K562 treated with DMSO at 1 percent for 48 hours (cell line): ENCODE results near the gene PRDX6. TPM values are rescaled to one million over a fixed set of nuclear protein-coding genes. Genes with fewer than 3 reads are reported as not detected.

ENCODE experiments used
- total RNA-seq: library from RNA; unstranded; fragments of 300-600 nt; gene quantifications from 2 replicates; pipeline ENCODE4 v1.2.3, GENCODE V29; 2022; ENCODE audit warnings: low replicate concordance; ENCODE audit errors: extremely low read depth

The PRDX6 gene
- not detected in 2 replicates for total RNA-seq

GRCh38 chr1:173477286-173478093 is at the start of gene PRDX6:
PRDX6 (plus strand) TSS chr1:173477335; CDS start chr1:173477398, 63 bp downstream.

Other genes starting within 250 kb of the PRDX6 start
- not detected in 2 replicates for gene SLC9C2, start 125.7 kb downstream of the PRDX6 start, total RNA-seq
- gene TEX50, start 158.0 kb downstream of the PRDX6 start, total RNA-seq: not detected in 2 replicates
- not detected in 2 replicates for gene ANKRD45, start 192.5 kb downstream of the PRDX6 start, total RNA-seq
- not detected in 2 replicates for gene KLHL20, start 237.6 kb downstream of the PRDX6 start, total RNA-seq